SJCRH30 (cell line): ENCODE data around the gene H6PD. TPM values are rescaled to one million over a fixed set of nuclear protein-coding genes. Genes with fewer than 3 reads are reported as not detected.

Experiments
- total RNA-seq: library from RNA; depleted of rRNA; stranded (reverse); fragments of >200 nt; shearing (Covaris generic); gene quantifications from 2 replicates; pipeline ENCODE4 v1.2.3, GENCODE V29; 2014; rRNA removed

H6PD gene
- total RNA-seq, 1 experiment from 2014 or later, result 7.0 TPM

Other genes with a start within 250 kb of the H6PD start
- not detected in 2 replicates for gene SLC2A7, start 208.4 kb upstream of the H6PD start, total RNA-seq
- not detected in 2 replicates for gene SLC2A5, start 165.1 kb upstream of the H6PD start, total RNA-seq
- not detected in 2 replicates for gene GPR157, start 105.7 kb upstream of the H6PD start, total RNA-seq
- gene SPSB1, start 58.1 kb downstream of the H6PD start, total RNA-seq, result 0.20 and 0.43 TPM in 2 replicates